A549 (cell line): ENCODE data around the gene SLC66A2.

Experiments
- CBX2 ChIP-seq: fragments of 200-600 bp; sonication (generic); IDR thresholded peaks from 2 replicates; pipeline ENCODE4 v1.6.1; 2016; ENCODE audit warnings: low read depth, mild to moderate bottlenecking, borderline replicate concordance
- EP300 ChIP-seq, 2 experiments: fragments of >200 bp; sonication (Bioruptor Twin); formaldehyde crosslinking; IDR thresholded peaks; 2 replicates in 1 of 2; 3 replicates in 1 of 2; pipeline ENCODE4 v1.6.1; 2016 to 2017
- HOXB13 ChIP-seq: fragments of 250-450 bp; sonication (Bioruptor Pico); IDR thresholded peaks from 2 replicates; pipeline ENCODE4 v1.5.0; 2020; ENCODE audit warnings: low read depth, mild to moderate bottlenecking, moderate library complexity
- POLR2A ChIP-seq: IDR thresholded peaks from 2 replicates; pipeline ENCODE4 v1.6.1; 2012; ENCODE audit warnings: mild to moderate bottlenecking, low read length
- RAD21 ChIP-seq, 2 experiments: fragments of >200 bp in 1 of 2; sonication (Bioruptor Twin) in 1 of 2; formaldehyde crosslinking in 1 of 2; IDR thresholded peaks in 1 of 2; conservative IDR thresholded peaks in 1 of 2; 2 replicates in 1 of 2; 3 replicates in 1 of 2; pipeline ENCODE4 v1.6.1; 2012 to 2018; ENCODE audit warnings: inconsistent platforms in 1 of 2
- SMC3 ChIP-seq: fragments of >200 bp; sonication (Bioruptor Twin); formaldehyde crosslinking; IDR thresholded peaks from 3 replicates; pipeline ENCODE4 v1.6.1; 2018; ENCODE audit warnings: inconsistent platforms
- TF ChIP-seq, protein P1 (sequence below): fragments of 250-450 bp; sonication (Bioruptor Pico); IDR thresholded peaks from 2 replicates; pipeline ENCODE4 v1.5.0; 2020; ENCODE audit warnings: low read depth, mild to moderate bottlenecking, moderate library complexity
- TF ChIP-seq, protein P2 (sequence below): fragments of 150-350 bp; IDR thresholded peaks from 2 replicates; pipeline ENCODE4 v1.6.1; 2014; ENCODE audit warnings: low read depth, mild to moderate bottlenecking, low read length

DNA sequence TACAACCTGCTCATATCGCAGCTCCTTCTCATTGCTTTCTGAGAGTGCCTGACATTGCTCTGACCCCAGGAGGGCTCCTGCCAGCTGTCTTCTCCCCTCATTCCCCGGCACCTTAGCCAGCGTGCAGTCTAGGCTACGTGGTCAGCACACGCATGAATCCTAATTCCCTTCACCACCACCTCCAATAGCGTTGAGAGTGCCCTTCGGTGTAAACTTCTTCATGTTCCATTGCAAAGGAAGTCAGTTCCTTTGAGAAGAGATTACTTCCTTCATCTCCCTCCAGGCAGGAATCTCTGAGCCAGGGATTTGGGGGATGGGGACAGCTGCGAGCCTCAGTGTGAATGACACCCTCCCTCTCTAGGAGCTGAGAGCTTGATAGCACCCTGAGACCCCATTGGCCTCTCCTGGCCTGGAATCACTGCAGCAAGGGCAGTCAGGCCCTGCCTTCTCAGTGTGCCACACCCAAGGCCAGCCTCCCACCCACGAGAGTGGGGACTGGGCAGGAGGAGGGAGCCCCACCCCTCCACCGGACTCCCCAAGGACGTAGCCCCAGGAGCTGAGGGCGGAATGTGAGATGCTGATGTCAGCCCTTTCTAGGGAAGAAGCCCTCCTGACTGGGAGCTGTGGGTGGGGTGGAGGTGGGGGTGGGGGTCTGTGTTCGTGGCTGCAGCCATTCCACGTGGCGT lies 53.4 kb downstream of the SLC66A2 start:
- TF ChIP-seq EP300 (IDR thresholded peaks at IDR 0.05) (no peak), POLR2A (no peak), RAD21 (conservative IDR thresholded peaks at IDR 0.05 in 1 of 2, IDR thresholded peaks at IDR 0.05 in 1 of 2) (no peak), CBX2 (no peak), SMC3 (no peak), HOXB13 (no peak)
- TF ChIP-seq, protein P1, sequence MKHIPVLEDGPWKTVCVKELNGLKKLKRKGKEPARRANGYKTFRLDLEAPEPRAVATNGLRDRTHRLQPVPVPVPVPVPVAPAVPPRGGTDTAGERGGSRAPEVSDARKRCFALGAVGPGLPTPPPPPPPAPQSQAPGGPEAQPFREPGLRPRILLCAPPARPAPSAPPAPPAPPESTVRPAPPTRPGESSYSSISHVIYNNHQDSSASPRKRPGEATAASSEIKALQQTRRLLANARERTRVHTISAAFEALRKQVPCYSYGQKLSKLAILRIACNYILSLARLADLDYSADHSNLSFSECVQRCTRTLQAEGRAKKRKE, result no peak
- TF ChIP-seq, protein P2, sequence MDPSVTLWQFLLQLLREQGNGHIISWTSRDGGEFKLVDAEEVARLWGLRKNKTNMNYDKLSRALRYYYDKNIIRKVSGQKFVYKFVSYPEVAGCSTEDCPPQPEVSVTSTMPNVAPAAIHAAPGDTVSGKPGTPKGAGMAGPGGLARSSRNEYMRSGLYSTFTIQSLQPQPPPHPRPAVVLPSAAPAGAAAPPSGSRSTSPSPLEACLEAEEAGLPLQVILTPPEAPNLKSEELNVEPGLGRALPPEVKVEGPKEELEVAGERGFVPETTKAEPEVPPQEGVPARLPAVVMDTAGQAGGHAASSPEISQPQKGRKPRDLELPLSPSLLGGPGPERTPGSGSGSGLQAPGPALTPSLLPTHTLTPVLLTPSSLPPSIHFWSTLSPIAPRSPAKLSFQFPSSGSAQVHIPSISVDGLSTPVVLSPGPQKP, result no peak
